B cell (primary cell): Measurements from ENCODE around the gene SEPSECS.

Experiments
- EZH2 ChIP-seq: IDR thresholded peaks from 2 replicates; pipeline ENCODE4 v1.6.1; 2012; ENCODE audit warnings: borderline replicate concordance, low read depth, mild to moderate bottlenecking, moderate library complexity, low read length; ENCODE audit not compliant: insufficient read depth, poor library complexity, severe bottlenecking
- TF ChIP-seq, protein P1 (sequence below): fragments of 200-600 bp; IDR thresholded peaks from one replicate; pipeline ENCODE4 v1.8.0; 2022; ENCODE audit warnings: antibody characterized with exemption, mild to moderate bottlenecking

DNA sequence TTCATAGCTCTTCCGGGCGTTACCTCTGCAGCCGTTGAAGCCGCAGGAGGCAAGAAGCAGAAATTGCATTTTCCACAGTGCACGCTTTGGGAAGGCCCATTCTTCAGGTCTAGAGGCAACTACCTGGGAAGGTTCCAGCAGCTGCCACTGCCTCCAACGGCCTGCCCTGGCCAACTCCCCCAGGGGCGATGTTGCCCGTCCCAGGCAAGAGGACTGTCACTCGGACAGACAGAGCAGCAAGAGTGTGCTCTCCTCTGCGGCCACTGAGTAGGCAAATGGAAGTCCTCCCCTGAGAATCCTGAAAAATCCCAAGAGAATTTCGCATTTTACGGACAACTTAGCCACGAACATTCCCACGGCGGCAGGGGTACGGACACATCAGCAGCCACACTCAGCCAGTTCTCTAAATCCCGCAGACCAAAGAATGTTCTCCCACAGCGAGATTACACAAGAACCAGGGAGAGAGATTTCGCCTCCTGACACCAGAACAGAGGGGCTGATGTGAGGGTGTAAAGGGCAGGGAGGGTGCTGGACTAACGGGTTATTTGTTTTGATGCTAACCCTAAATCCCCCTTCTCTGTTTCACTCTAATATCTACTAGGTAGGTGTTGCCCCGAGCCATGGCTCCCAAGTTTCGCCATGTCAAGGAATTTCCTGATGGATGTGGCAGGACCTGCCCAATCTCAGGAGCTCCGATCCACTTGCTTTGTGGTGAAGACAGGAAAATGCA, 63.8 kb downstream of the SEPSECS start:
- TF ChIP-seq, protein P1, sequence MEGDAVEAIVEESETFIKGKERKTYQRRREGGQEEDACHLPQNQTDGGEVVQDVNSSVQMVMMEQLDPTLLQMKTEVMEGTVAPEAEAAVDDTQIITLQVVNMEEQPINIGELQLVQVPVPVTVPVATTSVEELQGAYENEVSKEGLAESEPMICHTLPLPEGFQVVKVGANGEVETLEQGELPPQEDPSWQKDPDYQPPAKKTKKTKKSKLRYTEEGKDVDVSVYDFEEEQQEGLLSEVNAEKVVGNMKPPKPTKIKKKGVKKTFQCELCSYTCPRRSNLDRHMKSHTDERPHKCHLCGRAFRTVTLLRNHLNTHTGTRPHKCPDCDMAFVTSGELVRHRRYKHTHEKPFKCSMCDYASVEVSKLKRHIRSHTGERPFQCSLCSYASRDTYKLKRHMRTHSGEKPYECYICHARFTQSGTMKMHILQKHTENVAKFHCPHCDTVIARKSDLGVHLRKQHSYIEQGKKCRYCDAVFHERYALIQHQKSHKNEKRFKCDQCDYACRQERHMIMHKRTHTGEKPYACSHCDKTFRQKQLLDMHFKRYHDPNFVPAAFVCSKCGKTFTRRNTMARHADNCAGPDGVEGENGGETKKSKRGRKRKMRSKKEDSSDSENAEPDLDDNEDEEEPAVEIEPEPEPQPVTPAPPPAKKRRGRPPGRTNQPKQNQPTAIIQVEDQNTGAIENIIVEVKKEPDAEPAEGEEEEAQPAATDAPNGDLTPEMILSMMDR, result no peak
- no peak for TF ChIP-seq EZH2
